ENCODE results near the gene ZZZ3. TPM values are rescaled to one million over a fixed set of nuclear protein-coding genes. Genes with fewer than 3 reads are reported as not detected.
"Not testable (repeated sequence)": the region's sequence is repeated elsewhere in the genome, so short reads cannot be mapped to it uniquely, and the experiment has no call there.

Gene ZZZ3
- 10 to 100 TPM; 48.4 to 48.5 TPM for total RNA-seq

DNA sequence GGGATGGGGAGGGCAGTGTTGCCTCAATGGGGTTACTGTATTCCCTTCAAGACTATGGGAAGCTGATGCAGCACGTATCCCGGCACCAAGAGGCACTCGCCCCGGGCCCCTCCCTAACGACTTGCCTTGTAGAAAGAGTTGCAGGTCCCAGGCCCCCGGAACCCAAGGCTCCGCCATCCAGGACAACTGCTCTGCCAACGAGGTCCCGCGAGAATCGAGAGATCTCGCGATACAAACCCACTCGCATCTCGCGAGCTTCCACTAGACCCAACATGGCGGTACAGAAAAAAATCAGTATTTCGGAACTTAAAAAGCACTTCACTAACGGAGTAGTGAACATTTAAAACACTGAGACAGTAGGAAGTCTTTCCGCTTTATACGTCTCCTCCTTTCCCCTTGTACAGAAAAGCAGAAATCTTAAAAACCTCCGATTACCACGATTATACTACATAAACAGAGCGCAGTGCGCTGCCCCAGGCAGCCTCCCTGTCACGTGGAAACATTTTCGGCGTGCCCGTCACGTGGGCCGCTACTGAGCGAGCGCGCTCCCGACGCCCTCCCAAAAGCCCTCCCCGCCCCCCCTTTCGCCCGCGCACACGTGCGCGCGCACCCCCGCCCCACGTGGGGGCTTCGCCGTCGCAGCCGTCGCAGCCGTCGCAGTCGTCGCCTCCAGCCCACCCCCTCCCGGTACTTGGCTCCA is at the start of gene ZZZ3:
Gene ZZZ3 (minus strand): TSS at position 199 of the 700 bp plus-strand sequence. CDS start 49,304 bp downstream, outside the sequence.
- Mint-ChIP-seq H3K27me3 (no peaks in the 10 kb centered on the region), H3K4me1 (peaks cover 29% of the 10 kb centered on the region), H3K27ac (peak within 1 kb of the TSS; percentile 93), H3K9me3 (no peaks in the 10 kb centered on the region), H3K4me3 (peak within 1 kb of the TSS; percentile 87), H3K36me3 (peaks cover 15% of the 10 kb centered on the region)
- DNase-seq, result peak; percentile 90

- no peaks in the 10 kb centered on the region for H3K9me3 Mint-ChIP-seq
These were observed 49.6 kb upstream of the ZZZ3 start for GRCh38 chr1:77732090-77732489.

DNA sequence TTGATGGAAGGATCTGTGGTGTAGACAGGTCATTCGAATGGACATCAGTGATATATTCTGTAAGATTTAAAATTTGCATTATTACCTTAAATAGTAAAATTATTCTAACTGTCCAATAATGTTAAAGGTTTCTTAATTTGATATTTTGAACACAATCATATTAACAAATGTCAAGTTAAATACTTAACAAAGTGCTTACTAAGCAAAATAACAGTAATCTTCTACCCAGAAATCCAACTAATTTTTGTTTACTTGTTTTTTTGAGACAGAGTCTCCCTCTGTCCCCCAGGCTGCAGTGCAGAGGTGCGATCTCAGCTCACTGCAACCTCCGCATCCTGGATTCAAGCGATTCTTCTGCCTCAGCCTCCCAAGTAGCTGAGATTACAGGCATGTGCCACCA is 43.2 kb upstream of the ZZZ3 start:
- H3K4me3 Mint-ChIP-seq, result no peak overlapping the region
- H3K9me3 Mint-ChIP-seq, result no peaks in the 10 kb centered on the region
- no peaks in the 10 kb centered on the region for H3K4me1 Mint-ChIP-seq
- DNase-seq, result no peak
- H3K36me3 Mint-ChIP-seq, result peaks cover 27% of the 10 kb centered on the region
- no peaks in the 10 kb centered on the region for H3K27me3 Mint-ChIP-seq
- H3K27ac Mint-ChIP-seq, result peak overlapping the region; percentile 45

More at GRCh38 chr1:77732090-77732489, 49.6 kb upstream of the ZZZ3 start:
- no peaks in the 10 kb centered on the region for H3K4me1 Mint-ChIP-seq
- peaks cover 8% of the 10 kb centered on the region for H3K36me3 Mint-ChIP-seq
- H3K27ac Mint-ChIP-seq, result no peak overlapping the region
- H3K27me3 Mint-ChIP-seq, result no peaks in the 10 kb centered on the region
- H3K4me3 Mint-ChIP-seq, result no peak overlapping the region
- DNase-seq, result no peak

DNA sequence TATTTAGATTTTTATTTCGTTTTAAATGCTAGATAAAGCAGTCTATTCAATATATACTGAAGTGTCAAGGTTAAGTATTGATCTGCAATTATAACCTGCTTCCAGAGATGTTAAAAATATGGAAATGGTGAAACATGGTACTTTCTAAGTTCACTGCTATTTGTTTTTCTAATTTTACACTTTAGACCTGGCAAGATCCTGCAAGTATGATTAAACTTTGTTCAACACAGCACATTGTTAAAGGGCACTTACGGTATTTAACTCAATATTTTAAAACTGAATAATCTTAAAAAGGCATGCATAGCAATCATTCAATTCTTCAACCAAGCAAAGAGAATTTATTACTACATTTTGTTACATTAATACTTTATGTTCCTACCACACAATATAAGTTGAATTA is 35.7 kb upstream of the ZZZ3 start:
- Mint-ChIP-seq H3K36me3 (peaks cover 18% of the 10 kb centered on the region), H3K9me3 (no peaks in the 10 kb centered on the region), H3K27me3 (no peaks in the 10 kb centered on the region), H3K4me1 (no peaks in the 10 kb centered on the region), H3K27ac (no peak overlapping the region), H3K4me3 (no peak overlapping the region)
- no peak for DNase-seq

- no peaks in the 10 kb centered on the region for H3K9me3 Mint-ChIP-seq
- H3K4me1 Mint-ChIP-seq, result no peaks in the 10 kb centered on the region
- no peak for DNase-seq
- no peak overlapping the region for H3K4me3 Mint-ChIP-seq
- H3K27ac Mint-ChIP-seq, result no peak overlapping the region
- H3K36me3 Mint-ChIP-seq, result peaks cover 14% of the 10 kb centered on the region
- H3K27me3 Mint-ChIP-seq, result no peaks in the 10 kb centered on the region
These were observed 33.6 kb upstream of the ZZZ3 start for GRCh38 chr1:77716065-77716464.

- H3K36me3 Mint-ChIP-seq, result peaks cover 18% of the 10 kb centered on the region
- no peaks in the 10 kb centered on the region for H3K27me3 Mint-ChIP-seq
- no peaks in the 10 kb centered on the region for H3K9me3 Mint-ChIP-seq
- H3K27ac Mint-ChIP-seq, result no peak overlapping the region
- H3K4me1 Mint-ChIP-seq, result peaks cover 1% of the 10 kb centered on the region
- no peak for DNase-seq
- no peak overlapping the region for H3K4me3 Mint-ChIP-seq
These were observed 27.3 kb upstream of the ZZZ3 start for GRCh38 chr1:77709727-77710126.

DNA sequence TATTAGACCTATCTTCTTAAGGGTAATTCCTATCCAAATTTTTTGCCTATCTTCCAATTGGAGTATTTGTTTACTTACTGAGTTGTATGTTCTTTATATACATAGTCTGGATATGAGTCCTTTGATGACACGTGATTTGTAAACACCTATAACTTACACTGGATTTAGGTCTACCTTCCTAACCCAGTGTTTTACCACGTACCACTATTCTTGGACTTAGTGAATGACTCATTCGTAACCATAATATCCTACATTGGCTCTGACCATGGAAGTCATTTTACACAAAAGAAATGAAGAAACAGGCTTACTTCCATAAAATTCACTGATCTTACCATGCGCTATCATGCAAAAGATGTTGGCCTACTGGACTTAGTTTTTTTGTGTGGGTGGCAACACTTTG is 23.9 kb upstream of the ZZZ3 start:
- Mint-ChIP-seq H3K36me3 (peaks cover 12% of the 10 kb centered on the region), H3K27me3 (no peaks in the 10 kb centered on the region), H3K4me1 (peaks cover 4% of the 10 kb centered on the region), H3K27ac (no peak overlapping the region), H3K4me3 (no peak overlapping the region), H3K9me3 (no peaks in the 10 kb centered on the region)
- DNase-seq, result no peak

DNA sequence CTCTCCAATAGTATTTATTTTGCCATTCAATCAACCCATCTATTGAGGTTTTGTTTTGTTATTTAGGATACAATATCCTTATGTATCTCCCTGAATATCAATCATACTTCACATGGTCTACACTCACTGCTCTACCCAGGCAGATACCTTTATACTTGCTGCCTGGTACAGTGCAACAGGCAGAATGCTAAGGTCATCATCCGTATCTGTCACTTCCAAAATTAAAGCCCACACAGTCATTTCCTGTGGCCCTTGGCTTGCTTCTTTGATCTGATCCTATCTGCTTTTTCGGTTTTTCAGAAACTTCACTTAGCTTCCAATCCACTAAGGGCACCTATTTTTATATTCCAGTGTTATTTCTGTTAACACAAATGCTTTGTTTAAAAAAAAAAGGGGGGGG is 22.3 kb upstream of the ZZZ3 start:
- Mint-ChIP-seq H3K27ac (no peak overlapping the region), H3K4me3 (no peak overlapping the region), H3K4me1 (peaks cover 4% of the 10 kb centered on the region), H3K27me3 (no peaks in the 10 kb centered on the region), H3K36me3 (peaks cover 7% of the 10 kb centered on the region), H3K9me3 (no peaks in the 10 kb centered on the region)
- DNase-seq, result no peak

GRCh38 chr1:77699673-77700072 is 17.2 kb upstream of the ZZZ3 start:
- H3K36me3 Mint-ChIP-seq, H3K27me3 Mint-ChIP-seq, H3K27ac Mint-ChIP-seq, DNase-seq, H3K9me3 Mint-ChIP-seq, H3K4me3 Mint-ChIP-seq, H3K4me1 Mint-ChIP-seq: not testable (repeated sequence)

GRCh38 chr1:77697441-77697840 is 15.0 kb upstream of the ZZZ3 start:
- Mint-ChIP-seq H3K4me3 (no peak overlapping the region), H3K9me3 (no peaks in the 10 kb centered on the region), H3K4me1 (no peaks in the 10 kb centered on the region), H3K36me3 (peaks cover 10% of the 10 kb centered on the region), H3K27ac (no peak overlapping the region), H3K27me3 (no peaks in the 10 kb centered on the region)
- no peak for DNase-seq

GRCh38 chr1:77688939-77689338 is 6.5 kb upstream of the ZZZ3 start:
- H3K36me3 Mint-ChIP-seq, result peaks cover 16% of the 10 kb centered on the region
- H3K4me3 Mint-ChIP-seq, result no peak overlapping the region
- no peak overlapping the region for H3K27ac Mint-ChIP-seq

DNA sequence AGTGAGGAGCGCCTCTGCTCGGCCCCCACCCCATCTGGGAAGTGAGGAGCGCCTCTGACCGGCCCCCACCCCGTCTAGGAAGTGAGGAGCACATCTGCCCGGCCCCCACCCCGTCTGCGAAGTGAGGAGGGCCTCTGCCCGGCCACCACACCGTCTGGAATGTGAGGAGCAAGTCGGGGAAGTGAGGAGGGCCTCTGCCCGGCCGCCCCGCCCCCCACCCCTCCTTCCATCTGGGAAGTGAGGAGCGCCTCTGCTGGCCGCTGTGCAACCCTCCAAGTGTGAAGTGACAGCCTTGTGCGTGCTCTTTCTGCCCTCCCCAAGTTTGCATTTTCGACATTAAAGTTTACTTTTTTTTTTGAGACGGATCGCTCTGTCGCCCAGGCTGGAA is 5.1 kb upstream of the ZZZ3 start:
- DNase-seq, result no peak
- no peaks in the 10 kb centered on the region for H3K9me3 Mint-ChIP-seq
- H3K4me3 Mint-ChIP-seq, result peak overlapping the region; percentile 63
- H3K27ac Mint-ChIP-seq, result no peak overlapping the region
- H3K36me3 Mint-ChIP-seq, result peaks cover 18% of the 10 kb centered on the region
- peaks cover 12% of the 10 kb centered on the region for H3K4me1 Mint-ChIP-seq
- no peaks in the 10 kb centered on the region for H3K27me3 Mint-ChIP-seq

More at GRCh38 chr1:77688939-77689338, 6.5 kb upstream of the ZZZ3 start:
- Mint-ChIP-seq H3K4me1 (peaks cover 9% of the 10 kb centered on the region), H3K27me3 (no peaks in the 10 kb centered on the region), H3K9me3 (no peaks in the 10 kb centered on the region)
- no peak for DNase-seq

- Mint-ChIP-seq H3K9me3 (no peaks in the 10 kb centered on the region), H3K4me1 (peaks cover 12% of the 10 kb centered on the region), H3K27me3 (no peaks in the 10 kb centered on the region), H3K4me3 (no peak overlapping the region), H3K36me3 (peaks cover 17% of the 10 kb centered on the region), H3K27ac (no peak overlapping the region)
- DNase-seq, result no peak
These were observed 4.5 kb upstream of the ZZZ3 start for GRCh38 chr1:77686796-77687518.

DNA sequence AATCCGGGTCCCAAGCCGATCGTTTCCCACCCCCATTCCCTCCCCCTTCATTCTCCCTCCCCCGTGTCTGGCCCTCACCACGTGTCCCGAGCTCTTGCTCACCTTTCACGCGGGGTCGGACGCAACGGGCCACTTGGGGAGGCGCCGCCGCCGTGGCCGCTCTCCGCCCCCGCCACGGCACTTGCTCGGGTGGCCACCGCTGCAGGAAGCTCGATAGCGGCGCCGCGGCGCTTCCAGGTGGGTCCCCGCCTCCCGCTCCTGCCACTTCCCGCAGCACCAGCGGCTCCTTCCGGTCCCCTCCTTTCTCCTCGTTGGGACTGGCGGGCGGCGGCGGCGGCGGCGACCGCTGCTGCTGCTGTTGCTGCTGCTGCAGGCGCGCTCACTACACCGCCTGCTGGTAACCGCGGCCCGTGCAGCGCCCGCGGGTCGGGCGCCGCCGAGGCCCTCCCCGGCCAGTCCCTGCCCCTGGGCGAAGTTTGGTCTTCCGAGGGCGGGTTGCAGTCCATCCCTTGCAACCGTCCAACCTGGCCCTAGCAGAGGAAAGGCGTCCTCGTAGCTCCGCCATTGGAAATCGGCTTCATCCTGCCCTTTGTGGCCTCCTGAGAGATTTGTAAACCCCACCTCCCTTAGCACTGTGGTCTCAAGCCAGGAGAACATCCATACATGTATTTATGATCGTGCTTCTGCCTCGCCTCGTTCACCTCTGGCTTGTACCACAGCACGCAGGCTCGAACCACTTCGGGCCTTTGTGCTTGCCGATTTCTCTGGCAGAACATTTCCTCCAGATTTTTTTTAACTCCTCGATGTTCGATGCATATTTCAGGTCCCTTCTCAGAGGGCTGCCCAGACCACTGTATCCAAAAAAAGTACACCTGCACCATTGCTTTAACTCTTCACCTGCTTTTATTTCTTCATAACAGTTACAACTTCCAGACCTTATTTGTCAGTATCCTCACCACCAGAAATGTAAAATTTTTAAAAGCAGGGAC is 996 bp upstream of the ZZZ3 start:
- peaks cover 24% of the 10 kb centered on the region for H3K4me1 Mint-ChIP-seq
- peak overlapping the region; percentile 93 for H3K27ac Mint-ChIP-seq
- peaks cover 15% of the 10 kb centered on the region for H3K36me3 Mint-ChIP-seq
- H3K9me3 Mint-ChIP-seq, result no peaks in the 10 kb centered on the region
- H3K27me3 Mint-ChIP-seq, result no peaks in the 10 kb centered on the region
- H3K4me3 Mint-ChIP-seq, result peak overlapping the region; percentile 87
- peak; percentile 95 for DNase-seq

- Mint-ChIP-seq H3K36me3 (peaks cover 18% of the 10 kb centered on the region), H3K9me3 (no peaks in the 10 kb centered on the region), H3K4me3 (peak overlapping the region; percentile 35), H3K4me1 (peaks cover 45% of the 10 kb centered on the region), H3K27me3 (no peaks in the 10 kb centered on the region), H3K27ac (no peak overlapping the region)
- no peak for DNase-seq
These were observed 2.3 kb downstream of the ZZZ3 start for GRCh38 chr1:77680173-77680572.

Measured in activated naive CD8-positive, alpha-beta T cell treated with anti-CD3 and anti-CD28 coated beads for 36 hours (primary cell).